OCI-LY1 (cell line): Measurements from ENCODE around the gene CAMK2D.

Experiments used
- H2AFZ ChIP-seq: fragments of 200-600 bp; sonication (generic), shearing (Covaris generic); 2 replicates; pipeline ENCODE4 v1.6.0; 2014; ENCODE audit warnings: antibody characterized with exemption, mild to moderate bottlenecking, low read length
- H3F3A ChIP-seq: fragments of 200-600 bp; sonication (generic), shearing (Covaris generic); 2 replicates; pipeline ENCODE4 v1.6.0; 2014; ENCODE audit warnings: mild to moderate bottlenecking, antibody characterized with exemption, low read length, moderate library complexity; ENCODE audit not compliant: insufficient read depth
- H3K27ac ChIP-seq: fragments of 200-600 bp; sonication (generic); 2 replicates; pipeline ENCODE4 v1.5.1; 2014; ENCODE audit warnings: low read length, mixed run types, mild to moderate bottlenecking, low read depth; ENCODE audit not compliant: poor library complexity, severe bottlenecking
- H3K27me3 ChIP-seq: fragments of 200-600 bp; sonication (generic); 2 replicates; pipeline ENCODE4 v1.6.0; 2014; ENCODE audit warnings: antibody characterized with exemption, mild to moderate bottlenecking, low read length, moderate library complexity; ENCODE audit not compliant: insufficient read depth
- H3K36me3 ChIP-seq: fragments of 200-600 bp; sonication (generic); 2 replicates; pipeline ENCODE4 v1.6.1; 2014; ENCODE audit warnings: mild to moderate bottlenecking, antibody characterized with exemption, low read length, moderate library complexity, mixed read lengths; ENCODE audit not compliant: insufficient read depth
- H3K4me1 ChIP-seq: fragments of 200-600 bp; sonication (generic); 2 replicates; pipeline ENCODE4 v1.5.1; 2014; ENCODE audit warnings: mild to moderate bottlenecking, low read length, moderate library complexity; ENCODE audit not compliant: insufficient read depth, severe bottlenecking
- H3K4me2 ChIP-seq: fragments of 200-600 bp; sonication (generic), shearing (Covaris generic); 2 replicates; pipeline ENCODE4 v1.6.1; 2014; ENCODE audit warnings: low read length
- H3K4me3 ChIP-seq: fragments of 200-600 bp; sonication (generic); 2 replicates; pipeline ENCODE4 v1.5.1; 2014; ENCODE audit warnings: low read length, low read depth, mild to moderate bottlenecking, mixed read lengths; ENCODE audit not compliant: poor library complexity, severe bottlenecking
- H3K79me2 ChIP-seq: fragments of 200-600 bp; shearing (Covaris generic); 2 replicates; pipeline ENCODE4 v1.6.1; 2016; ENCODE audit warnings: mixed run types, low read length, mixed read lengths; ENCODE audit not compliant: insufficient read depth
- H3K9ac ChIP-seq: fragments of 200-600 bp; sonication (generic), shearing (Covaris generic); 2 replicates; pipeline ENCODE4 v1.6.1; 2014; ENCODE audit warnings: mild to moderate bottlenecking, low read length, mixed read lengths
- H3K9me2 ChIP-seq: fragments of 200-600 bp; sonication (generic), shearing (Covaris generic); 2 replicates; pipeline ENCODE4 v1.6.1; 2014; ENCODE audit warnings: low read depth, mild to moderate bottlenecking, low read length, mixed read lengths
- H3K9me3 ChIP-seq: fragments of 200-600 bp; shearing (Covaris generic); 2 replicates; pipeline ENCODE4 v1.6.1; 2014; ENCODE audit warnings: low read length, mixed read lengths
- H4K20me1 ChIP-seq: fragments of 200-600 bp; sonication (generic), shearing (Covaris generic); 2 replicates; pipeline ENCODE4 v1.6.0; 2016; ENCODE audit warnings: mild to moderate bottlenecking, low read length; ENCODE audit not compliant: insufficient read depth
- EZH2 ChIP-seq: fragments of 200-600 bp; sonication (generic), shearing (Covaris generic); IDR thresholded peaks from 2 replicates; pipeline ENCODE4 v1.8.0; 2017; ENCODE audit warnings: borderline replicate concordance, mixed run types, mild to moderate bottlenecking, antibody characterized with exemption, low read length, moderate library complexity, mixed read lengths
- TF ChIP-seq, protein P1 (sequence below): fragments of 200-600 bp; sonication (generic), shearing (Covaris generic); IDR thresholded peaks from 2 replicates; pipeline ENCODE4 v1.5.1; 2017; ENCODE audit warnings: mild to moderate bottlenecking, antibody characterized with exemption, low read length, moderate library complexity, mixed read lengths

Gene CAMK2D

GRCh38 chr4:113423631-113424030, 337.9 kb downstream of the CAMK2D start:
- Histone ChIP-seq H3K79me2 (no peaks in the 10 kb centered on the region), H3K4me1 (no peaks in the 10 kb centered on the region), H3K27ac (no peak overlapping the region), H3K9ac (no peak overlapping the region), H3F3A (no peaks in the 10 kb centered on the region), H3K9me2 (no peaks in the 10 kb centered on the region), H2AFZ (no peak overlapping the region), H3K36me3 (no peaks in the 10 kb centered on the region), H3K27me3 (no peaks in the 10 kb centered on the region), H3K4me3 (no peak overlapping the region), H3K4me2 (no peak overlapping the region), H3K9me3 (no peaks in the 10 kb centered on the region), H4K20me1 (no peaks in the 10 kb centered on the region)
- TF ChIP-seq, protein P1, sequence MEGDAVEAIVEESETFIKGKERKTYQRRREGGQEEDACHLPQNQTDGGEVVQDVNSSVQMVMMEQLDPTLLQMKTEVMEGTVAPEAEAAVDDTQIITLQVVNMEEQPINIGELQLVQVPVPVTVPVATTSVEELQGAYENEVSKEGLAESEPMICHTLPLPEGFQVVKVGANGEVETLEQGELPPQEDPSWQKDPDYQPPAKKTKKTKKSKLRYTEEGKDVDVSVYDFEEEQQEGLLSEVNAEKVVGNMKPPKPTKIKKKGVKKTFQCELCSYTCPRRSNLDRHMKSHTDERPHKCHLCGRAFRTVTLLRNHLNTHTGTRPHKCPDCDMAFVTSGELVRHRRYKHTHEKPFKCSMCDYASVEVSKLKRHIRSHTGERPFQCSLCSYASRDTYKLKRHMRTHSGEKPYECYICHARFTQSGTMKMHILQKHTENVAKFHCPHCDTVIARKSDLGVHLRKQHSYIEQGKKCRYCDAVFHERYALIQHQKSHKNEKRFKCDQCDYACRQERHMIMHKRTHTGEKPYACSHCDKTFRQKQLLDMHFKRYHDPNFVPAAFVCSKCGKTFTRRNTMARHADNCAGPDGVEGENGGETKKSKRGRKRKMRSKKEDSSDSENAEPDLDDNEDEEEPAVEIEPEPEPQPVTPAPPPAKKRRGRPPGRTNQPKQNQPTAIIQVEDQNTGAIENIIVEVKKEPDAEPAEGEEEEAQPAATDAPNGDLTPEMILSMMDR: no peak
- TF ChIP-seq EZH2: no peak

GRCh38 chr4:113420938-113421337, 340.6 kb downstream of the CAMK2D start:
- no peak for TF ChIP-seq EZH2
- TF ChIP-seq, protein P1: no peak
- no peak overlapping the region for H2AFZ ChIP-seq
- H3K79me2 ChIP-seq: no peaks in the 10 kb centered on the region
- no peaks in the 10 kb centered on the region for H4K20me1 ChIP-seq
- no peaks in the 10 kb centered on the region for H3K36me3 ChIP-seq
- H3K9me3 ChIP-seq: no peaks in the 10 kb centered on the region
- no peak overlapping the region for H3K9ac ChIP-seq
- H3F3A ChIP-seq: no peaks in the 10 kb centered on the region
- H3K4me3 ChIP-seq: no peak overlapping the region
- H3K27me3 ChIP-seq: no peaks in the 10 kb centered on the region
- H3K9me2 ChIP-seq: no peaks in the 10 kb centered on the region
- H3K4me2 ChIP-seq: no peak overlapping the region
- H3K4me1 ChIP-seq: no peaks in the 10 kb centered on the region
- no peak overlapping the region for H3K27ac ChIP-seq

- Histone ChIP-seq H3K4me1 (no peaks in the 10 kb centered on the region), H2AFZ (no peak overlapping the region), H3K27me3 (no peaks in the 10 kb centered on the region), H3K79me2 (no peaks in the 10 kb centered on the region), H3K9me2 (no peaks in the 10 kb centered on the region), H4K20me1 (no peaks in the 10 kb centered on the region), H3K4me2 (no peak overlapping the region), H3K27ac (no peak overlapping the region), H3K9me3 (no peaks in the 10 kb centered on the region), H3K36me3 (no peaks in the 10 kb centered on the region), H3K9ac (no peak overlapping the region), H3K4me3 (no peak overlapping the region), H3F3A (no peaks in the 10 kb centered on the region)
- TF ChIP-seq, protein P1: no peak
- no peak for TF ChIP-seq EZH2
These were observed 341.9 kb downstream of the CAMK2D start for GRCh38 chr4:113419631-113420030.
